GM19023 (cell line): ENCODE measurements around the gene PSENEN.

ENCODE experiments used
- ATAC-seq: cut with Tn5 transposase; IDR thresholded peaks from one replicate; pipeline ENCODE4 v1.9.1; 2021; ENCODE audit warnings: mild to moderate bottlenecking, moderate library complexity; ENCODE audit not compliant: unreplicated experiment

The PSENEN gene

GRCh38 chr19:35750167-35750566 lies 4.7 kb downstream of the PSENEN start:
- ATAC-seq: no peak

- ATAC-seq: no peak
Measured at GRCh38 chr19:35751839-35752745, 6.6 kb downstream of the PSENEN start.

- ATAC-seq: no peak
Measured at GRCh38 chr19:35752746-35753350, 7.4 kb downstream of the PSENEN start.

- no peak for ATAC-seq
Measured at GRCh38 chr19:35753634-35754369, 8.4 kb downstream of the PSENEN start.

- no peak for ATAC-seq
Measured at GRCh38 chr19:35754370-35755130, 9.1 kb downstream of the PSENEN start.

GRCh38 chr19:35755131-35755549 lies 9.7 kb downstream of the PSENEN start:
- no peak for ATAC-seq

GRCh38 chr19:35755550-35756376 lies 10.3 kb downstream of the PSENEN start:
- ATAC-seq: no peak

- no peak for ATAC-seq
Measured at GRCh38 chr19:35756377-35757230, 11.2 kb downstream of the PSENEN start, which contains the start of gene HSPB6. TSS of gene HSPB6 (minus strand) at chr19:35757029. CDS start at chr19:35757008, 21 bp downstream.

- ATAC-seq: no peak
Measured at GRCh38 chr19:35757231-35757748, 11.8 kb downstream of the PSENEN start.

GRCh38 chr19:35757749-35758608 lies 12.5 kb downstream of the PSENEN start, which contains the start of gene PROSER3:
TSS of gene PROSER3 (plus strand) at chr19:35758176. CDS start at chr19:35758216, 40 bp downstream.
- peak; percentile 96 for ATAC-seq

GRCh38 chr19:35759697-35760096 lies 14.2 kb downstream of the PSENEN start:
- ATAC-seq: no peak

GRCh38 chr19:35760711-35761349 lies 15.4 kb downstream of the PSENEN start:
- no peak for ATAC-seq

- no peak for ATAC-seq
Measured at GRCh38 chr19:35764432-35765315, 19.2 kb downstream of the PSENEN start.

- ATAC-seq: no peak
Measured at GRCh38 chr19:35766571-35767104, 21.2 kb downstream of the PSENEN start.

GRCh38 chr19:35767288-35768081 lies 22.0 kb downstream of the PSENEN start:
- ATAC-seq: no peak
